ENCODE results near the gene TENM4.

TENM4 gene

GRCh38 chr11:78905756-78906155, 535.1 kb downstream of the TENM4 start:
- Histone ChIP-seq H3K27me3 (ENCODE audit: control insufficient read depth, low read length) (no peaks in the 10 kb centered on the region), H3K79me2 (ENCODE audit: control insufficient read depth, low read length) (no peaks in the 10 kb centered on the region), H3K36me3 (ENCODE audit: control insufficient read depth, low read length) (no peaks in the 10 kb centered on the region), H4K20me1 (ENCODE audit: control insufficient read depth, insufficient read depth, low read depth, low read length) (no peaks in the 10 kb centered on the region), H3K9me3 (ENCODE audit: control insufficient read depth, insufficient read depth, low read length) (no peaks in the 10 kb centered on the region), H3F3A (ENCODE audit: control insufficient read depth, insufficient read depth) (no peaks in the 10 kb centered on the region), H3K4me2 (ENCODE audit: low read length) (no peak overlapping the region), H3K4me1 (ENCODE audit: control insufficient read depth, low read length) (no peaks in the 10 kb centered on the region), H3K4me3 (ENCODE audit: low read length) (no peak overlapping the region), H3K27ac (ENCODE audit: low read depth, low read length) (no peak overlapping the region), H3K9me2 (replicated peaks; ENCODE audit: control insufficient read depth, low read length) (no peaks in the 10 kb centered on the region)
- TF ChIP-seq EZH2phosphoT487 (IDR thresholded peaks at IDR 0.05; ENCODE audit: borderline replicate concordance, low read length) (no peak), CTCF (IDR thresholded peaks at IDR 0.05; ENCODE audit: low read depth, low read length, poor library complexity, severe bottlenecking) (no peak)

- no peak for TF ChIP-seq EZH2phosphoT487 (IDR thresholded peaks at IDR 0.05; ENCODE audit: borderline replicate concordance, low read length)
- no peaks in the 10 kb centered on the region for H4K20me1 ChIP-seq (ENCODE audit: control insufficient read depth, insufficient read depth, low read depth, low read length)
- H3K4me3 ChIP-seq (ENCODE audit: low read length), result no peak overlapping the region
- no peaks in the 10 kb centered on the region for H3K9me2 ChIP-seq (replicated peaks; ENCODE audit: control insufficient read depth, low read length)
- no peaks in the 10 kb centered on the region for H3K27me3 ChIP-seq (ENCODE audit: control insufficient read depth, low read length)
- no peak overlapping the region for H3K4me2 ChIP-seq (ENCODE audit: low read length)
- H3K4me1 ChIP-seq (ENCODE audit: control insufficient read depth, low read length), result no peaks in the 10 kb centered on the region
- no peak overlapping the region for H3K27ac ChIP-seq (ENCODE audit: low read depth, low read length)
- no peaks in the 10 kb centered on the region for H3K9me3 ChIP-seq (ENCODE audit: control insufficient read depth, insufficient read depth, low read length)
- no peaks in the 10 kb centered on the region for H3K79me2 ChIP-seq (ENCODE audit: control insufficient read depth, low read length)
- no peaks in the 10 kb centered on the region for H3F3A ChIP-seq (ENCODE audit: control insufficient read depth, insufficient read depth)
- H3K36me3 ChIP-seq (ENCODE audit: control insufficient read depth, low read length), result no peaks in the 10 kb centered on the region
These were observed 537.9 kb downstream of the TENM4 start for GRCh38 chr11:78902771-78903507.

- Histone ChIP-seq H3K4me2 (ENCODE audit: low read length) (no peak overlapping the region), H3K79me2 (ENCODE audit: control insufficient read depth, low read length) (no peaks in the 10 kb centered on the region), H3K9me2 (replicated peaks; ENCODE audit: control insufficient read depth, low read length) (no peaks in the 10 kb centered on the region), H3K9me3 (ENCODE audit: control insufficient read depth, insufficient read depth, low read length) (no peaks in the 10 kb centered on the region), H3K36me3 (ENCODE audit: control insufficient read depth, low read length) (no peaks in the 10 kb centered on the region), H3K27ac (ENCODE audit: low read depth, low read length) (no peak overlapping the region), H4K20me1 (ENCODE audit: control insufficient read depth, insufficient read depth, low read depth, low read length) (no peaks in the 10 kb centered on the region), H3K27me3 (ENCODE audit: control insufficient read depth, low read length) (no peaks in the 10 kb centered on the region), H3K4me1 (ENCODE audit: control insufficient read depth, low read length) (no peaks in the 10 kb centered on the region), H3F3A (ENCODE audit: control insufficient read depth, insufficient read depth) (no peaks in the 10 kb centered on the region), H3K4me3 (ENCODE audit: low read length) (no peak overlapping the region)
- TF ChIP-seq CTCF (IDR thresholded peaks at IDR 0.05; ENCODE audit: low read depth, low read length, poor library complexity, severe bottlenecking) (no peak), EZH2phosphoT487 (IDR thresholded peaks at IDR 0.05; ENCODE audit: borderline replicate concordance, low read length) (no peak)
These were observed 539.0 kb downstream of the TENM4 start for GRCh38 chr11:78901831-78902230.

GRCh38 chr11:78898266-78898775, 542.5 kb downstream of the TENM4 start:
- Histone ChIP-seq H3K36me3 (ENCODE audit: control insufficient read depth, low read length) (no peaks in the 10 kb centered on the region), H4K20me1 (ENCODE audit: control insufficient read depth, insufficient read depth, low read depth, low read length) (no peaks in the 10 kb centered on the region), H3K27me3 (ENCODE audit: control insufficient read depth, low read length) (no peaks in the 10 kb centered on the region), H3K4me2 (ENCODE audit: low read length) (no peak overlapping the region), H3K4me1 (ENCODE audit: control insufficient read depth, low read length) (no peaks in the 10 kb centered on the region), H3K79me2 (ENCODE audit: control insufficient read depth, low read length) (no peaks in the 10 kb centered on the region), H3K9me2 (replicated peaks; ENCODE audit: control insufficient read depth, low read length) (no peaks in the 10 kb centered on the region), H3K4me3 (ENCODE audit: low read length) (no peak overlapping the region), H3K27ac (ENCODE audit: low read depth, low read length) (no peak overlapping the region), H3K9me3 (ENCODE audit: control insufficient read depth, insufficient read depth, low read length) (no peaks in the 10 kb centered on the region), H3F3A (ENCODE audit: control insufficient read depth, insufficient read depth) (no peaks in the 10 kb centered on the region)
- TF ChIP-seq EZH2phosphoT487 (IDR thresholded peaks at IDR 0.05; ENCODE audit: borderline replicate concordance, low read length) (no peak), CTCF (IDR thresholded peaks at IDR 0.05; ENCODE audit: low read depth, low read length, poor library complexity, severe bottlenecking) (no peak)

Measured in DOHH2 (cell line).